Endodermal cell (in vitro differentiated cells): ENCODE results near the gene PPP5C. TPM values are rescaled to one million over a fixed set of nuclear protein-coding genes. Genes with fewer than 3 reads are reported as not detected.
"Not testable (repeated sequence)": the region's sequence is repeated elsewhere in the genome, so short reads cannot be mapped to it uniquely, and the experiment has no call there.

Experiments used
- DNase-seq: peaks from one replicate; pipeline ENCODE4 v3.0.0-alpha.2; 2017
- H3K27ac ChIP-seq: 2 replicates; pipeline ENCODE4 v1.5.1; 2013; ENCODE audit warnings: mild to moderate bottlenecking, low read depth, low read length, moderate library complexity
- H3K27me3 ChIP-seq: 2 replicates; pipeline ENCODE4 v1.6.1; 2013; ENCODE audit warnings: mild to moderate bottlenecking, low read length, moderate library complexity; ENCODE audit not compliant: insufficient read depth, control insufficient read depth, poor library complexity, severe bottlenecking
- H3K36me3 ChIP-seq: 2 replicates; pipeline ENCODE4 v1.7.0; 2013; ENCODE audit warnings: mild to moderate bottlenecking, low read length, moderate library complexity; ENCODE audit not compliant: control insufficient read depth, insufficient read depth
- H3K4me1 ChIP-seq: one replicate; pipeline ENCODE4 v1.7.0; 2013; ENCODE audit warnings: low read length; ENCODE audit not compliant: control insufficient read depth, insufficient read depth
- H3K4me3 ChIP-seq: 2 replicates; pipeline ENCODE4 v1.5.1; 2013; ENCODE audit warnings: mild to moderate bottlenecking, low read length, moderate library complexity
- H3K9ac ChIP-seq: 2 replicates; pipeline ENCODE4 v1.6.1; 2013; ENCODE audit warnings: mild to moderate bottlenecking, low read length, moderate library complexity; ENCODE audit not compliant: poor library complexity, severe bottlenecking; ENCODE audit errors: extremely low read depth
- H3K9me3 ChIP-seq: 2 replicates; pipeline ENCODE4 v1.6.1; 2013; ENCODE audit warnings: mild to moderate bottlenecking, low read length, moderate library complexity; ENCODE audit not compliant: control insufficient read depth
- H3K27ac Mint-ChIP-seq: 2 replicates; pipeline ENCODE4 v1.8.0; 2020; ENCODE audit warnings: mixed read lengths
- H3K27me3 Mint-ChIP-seq: 2 replicates; pipeline ENCODE4 v1.8.0; 2021; ENCODE audit warnings: mild to moderate bottlenecking, mixed read lengths; ENCODE audit not compliant: insufficient read depth
- H3K36me3 Mint-ChIP-seq: 2 replicates; pipeline ENCODE4 v1.8.0; 2020; ENCODE audit warnings: low read depth, mixed read lengths
- H3K4me1 Mint-ChIP-seq: 2 replicates; pipeline ENCODE4 v1.8.0; 2020; ENCODE audit warnings: mixed read lengths
- H3K4me3 Mint-ChIP-seq: 2 replicates; pipeline ENCODE4 v1.8.0; 2020; ENCODE audit warnings: mild to moderate bottlenecking, moderate library complexity, mixed read lengths
- H3K9me3 Mint-ChIP-seq: 2 replicates; pipeline ENCODE4 v1.8.0; 2020; ENCODE audit warnings: mild to moderate bottlenecking, mixed read lengths
- WGBS, 2 experiments: methylation state at CpG; one replicate each; pipeline versions ENCODE4 v1.1.5 to v1.1.7; 2013; ENCODE audit warnings: missing lambda C conversion rate in 2 of 2, mixed read lengths in 1 of 2; ENCODE audit not compliant: insufficient coverage in 1 of 2, insufficient read length in 1 of 2; 5-methylcytosine and 5-hydroxymethylcytosine counted together
- total RNA-seq, 2 donors: library from RNA; stranded (reverse); fragmentation: NEBNext Ultra II Directional in 1 of 2; extraction: Animal tissue kit (Norgen Biotek cat#: 25700) in 1 of 2; gene quantifications; 2 replicates in 1 of 2; 3 replicates in 1 of 2; pipeline ENCODE4 v1.2.1, GENCODE V29; 2021
- TF ChIP-seq, protein P1 (sequence below): fragments of 200-600 bp; sonication (generic); conservative IDR thresholded peaks from 2 replicates; pipeline ENCODE4 v1.5.0; 2021; ENCODE audit warnings: antibody characterized with exemption, mild to moderate bottlenecking

PPP5C gene
- total RNA-seq, 2 donors from 2014 or later: 101 to 112 TPM

- H3K4me1 ChIP-seq: no peaks in the 10 kb centered on the region
- peak; percentile 54 for DNase-seq
- no peak overlapping the region for H3K4me3 Mint-ChIP-seq
- peaks cover 25% of the 10 kb centered on the region for H3K36me3 Mint-ChIP-seq
- no peak overlapping the region for H3K27ac ChIP-seq
- H3K9me3 Mint-ChIP-seq: no peaks in the 10 kb centered on the region
- H3K27me3 Mint-ChIP-seq: peaks cover 1% of the 10 kb centered on the region
- no peaks in the 10 kb centered on the region for H3K4me1 Mint-ChIP-seq
- no peak overlapping the region for H3K4me3 ChIP-seq
- H3K27me3 ChIP-seq: no peaks in the 10 kb centered on the region
- 87 to 88% methylated on average over 15 to 21 of the region's 21 CpGs for WGBS, 2 experiments
- H3K9me3 ChIP-seq: no peaks in the 10 kb centered on the region
- no peak overlapping the region for H3K9ac ChIP-seq
- H3K36me3 ChIP-seq: peaks cover 27% of the 10 kb centered on the region
- TF ChIP-seq, protein P1, sequence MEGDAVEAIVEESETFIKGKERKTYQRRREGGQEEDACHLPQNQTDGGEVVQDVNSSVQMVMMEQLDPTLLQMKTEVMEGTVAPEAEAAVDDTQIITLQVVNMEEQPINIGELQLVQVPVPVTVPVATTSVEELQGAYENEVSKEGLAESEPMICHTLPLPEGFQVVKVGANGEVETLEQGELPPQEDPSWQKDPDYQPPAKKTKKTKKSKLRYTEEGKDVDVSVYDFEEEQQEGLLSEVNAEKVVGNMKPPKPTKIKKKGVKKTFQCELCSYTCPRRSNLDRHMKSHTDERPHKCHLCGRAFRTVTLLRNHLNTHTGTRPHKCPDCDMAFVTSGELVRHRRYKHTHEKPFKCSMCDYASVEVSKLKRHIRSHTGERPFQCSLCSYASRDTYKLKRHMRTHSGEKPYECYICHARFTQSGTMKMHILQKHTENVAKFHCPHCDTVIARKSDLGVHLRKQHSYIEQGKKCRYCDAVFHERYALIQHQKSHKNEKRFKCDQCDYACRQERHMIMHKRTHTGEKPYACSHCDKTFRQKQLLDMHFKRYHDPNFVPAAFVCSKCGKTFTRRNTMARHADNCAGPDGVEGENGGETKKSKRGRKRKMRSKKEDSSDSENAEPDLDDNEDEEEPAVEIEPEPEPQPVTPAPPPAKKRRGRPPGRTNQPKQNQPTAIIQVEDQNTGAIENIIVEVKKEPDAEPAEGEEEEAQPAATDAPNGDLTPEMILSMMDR: no peak
- peak overlapping the region; percentile 37 for H3K27ac Mint-ChIP-seq
These were observed 46.8 kb downstream of the PPP5C start for GRCh38 chr19:46393456-46394401.

- no peaks in the 10 kb centered on the region for H3K9me3 Mint-ChIP-seq
- WGBS, 2 experiments: 95 to 100% methylated on average over 4 to 5 of the region's 5 CpGs
- DNase-seq: peak; percentile 42
- Histone ChIP-seq H3K4me3 (no peak overlapping the region), H3K36me3 (peaks cover 21% of the 10 kb centered on the region), H3K9me3 (no peaks in the 10 kb centered on the region), H3K27ac (no peak overlapping the region), H3K9ac (no peak overlapping the region), H3K27me3 (no peaks in the 10 kb centered on the region), H3K4me1 (no peaks in the 10 kb centered on the region)
- H3K27ac Mint-ChIP-seq: no peak overlapping the region
- TF ChIP-seq, protein P1: no peak
- no peaks in the 10 kb centered on the region for H3K4me1 Mint-ChIP-seq
- peaks cover 18% of the 10 kb centered on the region for H3K36me3 Mint-ChIP-seq
- no peak overlapping the region for H3K4me3 Mint-ChIP-seq
- H3K27me3 Mint-ChIP-seq: peaks cover 1% of the 10 kb centered on the region
These were observed 47.5 kb downstream of the PPP5C start for GRCh38 chr19:46394402-46394797.

GRCh38 chr19:46397801-46398479 lies 51.1 kb downstream of the PPP5C start:
- not testable (repeated sequence) for H3K4me1 ChIP-seq, H3K9ac ChIP-seq, H3K4me1 Mint-ChIP-seq, H3K36me3 Mint-ChIP-seq, H3K9me3 ChIP-seq, H3K36me3 ChIP-seq, H3K27ac ChIP-seq, H3K9me3 Mint-ChIP-seq, H3K27me3 ChIP-seq, H3K27me3 Mint-ChIP-seq, H3K27ac Mint-ChIP-seq, H3K4me3 ChIP-seq, H3K4me3 Mint-ChIP-seq, DNase-seq
- WGBS, 2 experiments: 87 to 92% methylated on average over 10 to 14 of the region's 14 CpGs
